ENCODE results near the gene FREY1.
A peak's percentile ranks its signal among the peaks of the same experiment; 100 is the strongest.

FREY1 gene

DNA sequence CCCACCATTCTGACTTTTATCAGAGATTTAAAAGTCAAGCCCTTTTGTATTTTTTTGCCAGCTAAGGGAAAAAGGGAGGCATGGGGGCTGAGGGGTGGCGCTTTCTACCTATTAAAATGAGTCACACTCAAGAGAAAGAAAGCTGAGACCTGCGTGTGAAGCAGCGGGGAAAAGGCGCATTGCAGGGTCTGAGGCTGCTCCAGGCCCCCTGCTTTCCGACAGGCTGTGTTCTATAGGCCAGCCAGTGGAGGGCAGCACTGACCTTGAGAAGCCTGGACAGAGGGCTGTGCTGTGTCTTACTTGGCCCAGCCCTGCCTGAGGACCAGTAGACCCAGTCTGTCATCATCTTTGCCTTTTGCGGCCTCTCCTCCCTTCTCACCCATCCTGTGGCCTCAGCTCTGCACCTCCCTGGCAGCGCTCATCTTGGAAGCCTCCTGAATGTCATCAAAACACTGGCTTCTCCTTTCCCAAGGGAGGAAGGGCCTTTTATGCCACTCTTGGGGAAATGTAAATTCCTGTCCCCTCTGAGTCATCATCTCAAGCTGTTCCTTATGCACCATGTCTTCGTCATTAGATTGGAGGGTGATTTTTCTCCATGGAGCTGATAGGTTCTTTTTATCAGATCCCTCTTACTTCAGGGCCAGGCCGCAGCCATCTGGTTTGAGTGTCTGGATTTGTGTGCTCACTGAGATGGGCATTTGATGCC is 34.3 kb downstream of the FREY1 start:
- DNase-seq (ENCODE audit: low spot score) = peak; percentile 66
- in situ Hi-C loops (cut with MboI; ENCODE audit: low sequenced_read_pairs, unreplicated experiment) = no loop called here
- TF ChIP-seq, protein P1, sequence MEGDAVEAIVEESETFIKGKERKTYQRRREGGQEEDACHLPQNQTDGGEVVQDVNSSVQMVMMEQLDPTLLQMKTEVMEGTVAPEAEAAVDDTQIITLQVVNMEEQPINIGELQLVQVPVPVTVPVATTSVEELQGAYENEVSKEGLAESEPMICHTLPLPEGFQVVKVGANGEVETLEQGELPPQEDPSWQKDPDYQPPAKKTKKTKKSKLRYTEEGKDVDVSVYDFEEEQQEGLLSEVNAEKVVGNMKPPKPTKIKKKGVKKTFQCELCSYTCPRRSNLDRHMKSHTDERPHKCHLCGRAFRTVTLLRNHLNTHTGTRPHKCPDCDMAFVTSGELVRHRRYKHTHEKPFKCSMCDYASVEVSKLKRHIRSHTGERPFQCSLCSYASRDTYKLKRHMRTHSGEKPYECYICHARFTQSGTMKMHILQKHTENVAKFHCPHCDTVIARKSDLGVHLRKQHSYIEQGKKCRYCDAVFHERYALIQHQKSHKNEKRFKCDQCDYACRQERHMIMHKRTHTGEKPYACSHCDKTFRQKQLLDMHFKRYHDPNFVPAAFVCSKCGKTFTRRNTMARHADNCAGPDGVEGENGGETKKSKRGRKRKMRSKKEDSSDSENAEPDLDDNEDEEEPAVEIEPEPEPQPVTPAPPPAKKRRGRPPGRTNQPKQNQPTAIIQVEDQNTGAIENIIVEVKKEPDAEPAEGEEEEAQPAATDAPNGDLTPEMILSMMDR (IDR thresholded peaks at IDR 0.05; ENCODE audit: borderline replicate concordance, control extremely low read depth, extremely low read depth, insufficient read depth, missing control alignments) = peak; percentile 58

DNA sequence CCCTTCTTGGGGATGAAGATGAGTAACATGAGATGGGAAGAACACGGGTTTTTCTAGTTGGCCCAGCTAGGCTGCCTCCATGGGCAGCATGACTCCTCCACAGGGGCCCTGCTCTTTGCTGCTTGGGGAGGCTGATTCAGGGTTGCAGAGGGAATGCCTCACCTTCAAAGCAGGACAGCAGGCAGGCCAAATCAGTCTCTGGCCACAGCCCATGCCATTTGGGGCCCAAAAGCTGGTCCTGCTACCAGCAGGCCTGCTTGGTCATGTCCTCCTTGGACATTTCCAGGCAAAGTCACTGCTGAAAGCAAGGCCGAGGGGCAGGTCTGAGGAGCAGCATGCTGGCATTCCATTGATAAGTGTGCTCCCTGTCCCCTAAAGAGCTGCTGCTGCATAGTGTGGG is 35.4 kb downstream of the FREY1 start:
- no peak for DNase-seq (ENCODE audit: low spot score)
- in situ Hi-C loops (cut with MboI; ENCODE audit: low sequenced_read_pairs, unreplicated experiment) = no loop called here
- TF ChIP-seq, protein P1 (IDR thresholded peaks at IDR 0.05; ENCODE audit: borderline replicate concordance, control extremely low read depth, extremely low read depth, insufficient read depth, missing control alignments) = no peak

DNA sequence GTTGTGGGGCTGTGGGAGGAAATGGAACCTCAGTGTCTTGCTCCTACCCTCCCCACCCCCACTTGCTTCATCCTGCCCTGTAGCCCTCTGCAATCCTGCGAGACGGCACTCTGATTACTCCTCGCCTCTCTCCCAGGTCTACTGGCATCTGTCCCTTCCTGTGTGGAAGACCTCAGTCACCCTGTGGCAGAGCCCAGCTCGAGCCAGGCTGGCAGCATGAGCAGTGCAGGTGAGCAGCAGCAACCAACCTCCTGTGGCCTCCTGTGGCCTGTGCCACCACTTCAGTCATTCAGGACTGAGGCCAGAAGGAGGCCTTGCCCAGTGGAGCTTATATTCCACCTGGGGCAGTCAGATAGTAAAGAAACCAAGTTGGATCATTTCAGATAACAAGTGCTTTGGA is 36.4 kb downstream of the FREY1 start:
- in situ Hi-C loops (cut with MboI; ENCODE audit: low sequenced_read_pairs, unreplicated experiment) = no loop called here
- TF ChIP-seq, protein P1 (IDR thresholded peaks at IDR 0.05; ENCODE audit: borderline replicate concordance, control extremely low read depth, extremely low read depth, insufficient read depth, missing control alignments) = no peak
- DNase-seq (ENCODE audit: low spot score) = no peak

DNA sequence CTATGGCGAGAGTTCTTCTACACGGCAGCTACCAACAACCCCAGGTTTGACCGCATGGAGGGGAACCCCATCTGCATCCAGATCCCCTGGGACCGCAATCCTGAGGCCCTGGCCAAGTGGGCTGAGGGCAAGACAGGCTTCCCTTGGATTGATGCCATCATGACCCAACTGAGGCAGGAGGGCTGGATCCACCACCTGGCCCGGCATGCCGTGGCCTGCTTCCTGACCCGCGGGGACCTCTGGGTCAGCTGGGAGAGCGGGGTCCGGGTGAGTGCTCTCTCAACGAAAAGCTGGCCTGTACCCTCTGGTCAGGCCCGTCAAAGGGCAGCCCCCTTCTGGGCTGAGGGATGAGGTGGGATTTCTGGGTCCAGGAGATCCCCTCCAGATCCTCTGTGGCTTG is 37.5 kb downstream of the FREY1 start:
- in situ Hi-C loops (cut with MboI; ENCODE audit: low sequenced_read_pairs, unreplicated experiment) = no loop called here
- TF ChIP-seq, protein P1 (IDR thresholded peaks at IDR 0.05; ENCODE audit: borderline replicate concordance, control extremely low read depth, extremely low read depth, insufficient read depth, missing control alignments) = no peak
- no peak for DNase-seq (ENCODE audit: low spot score)

DNA sequence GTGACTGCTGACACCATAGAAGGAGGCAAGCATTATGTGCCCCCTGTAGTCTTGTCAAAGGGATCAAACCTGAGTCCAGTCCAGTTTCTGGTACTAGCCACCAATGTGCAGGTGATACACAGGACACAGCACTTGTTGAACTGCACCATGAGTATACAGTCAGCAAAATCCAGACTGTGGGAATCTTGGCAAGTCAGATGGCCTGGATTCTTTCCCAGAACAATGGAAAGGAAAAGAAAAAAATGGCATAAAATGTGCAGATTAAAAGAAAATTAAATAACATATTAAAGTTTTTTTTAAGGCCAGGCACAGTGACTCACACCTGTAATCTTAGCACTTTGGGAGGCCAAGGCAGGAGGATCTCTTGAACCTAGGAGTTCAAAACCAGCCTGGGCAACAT is 43.0 kb downstream of the FREY1 start:
- in situ Hi-C loops (cut with MboI; ENCODE audit: low sequenced_read_pairs, unreplicated experiment) = no loop called here
- no peak for DNase-seq (ENCODE audit: low spot score)
- TF ChIP-seq, protein P1 (IDR thresholded peaks at IDR 0.05; ENCODE audit: borderline replicate concordance, control extremely low read depth, extremely low read depth, insufficient read depth, missing control alignments) = no peak

DNA sequence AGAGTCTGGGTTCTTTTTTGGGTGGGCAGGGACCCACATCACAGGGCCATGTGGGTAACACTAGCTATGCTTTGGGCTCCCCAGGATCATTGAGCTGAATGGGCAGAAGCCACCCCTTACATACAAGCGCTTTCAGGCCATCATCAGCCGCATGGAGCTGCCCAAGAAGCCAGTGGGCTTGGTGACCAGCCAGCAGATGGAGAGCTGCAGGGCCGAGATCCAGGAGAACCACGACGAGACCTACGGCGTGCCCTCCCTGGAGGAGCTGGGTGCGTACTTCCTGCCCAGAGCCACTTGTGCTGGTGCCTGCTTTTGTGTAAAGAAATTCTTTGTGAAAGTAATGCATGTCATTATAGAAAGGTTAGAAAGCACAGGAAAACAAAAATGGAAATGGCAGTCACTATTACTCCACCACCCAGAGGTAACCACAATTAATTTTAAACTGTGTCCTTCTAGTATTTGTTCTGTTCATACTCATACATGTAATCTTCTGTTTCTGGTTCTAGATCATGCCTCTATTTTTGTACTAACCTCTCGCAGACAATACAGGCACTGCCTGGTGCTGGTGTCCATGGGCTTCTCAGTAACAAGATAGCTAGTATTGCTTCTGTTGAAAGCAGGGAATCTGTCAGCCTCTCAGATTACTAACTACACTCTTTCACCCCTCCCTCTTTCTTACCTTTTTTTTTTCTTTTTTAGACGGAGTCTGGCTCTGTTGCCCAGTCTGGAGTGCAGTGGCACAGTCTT is 46.1 kb downstream of the FREY1 start:
- DNase-seq (ENCODE audit: low spot score) = no peak
- TF ChIP-seq, protein P1 (IDR thresholded peaks at IDR 0.05; ENCODE audit: borderline replicate concordance, control extremely low read depth, extremely low read depth, insufficient read depth, missing control alignments) = no peak
- in situ Hi-C loops (cut with MboI; ENCODE audit: low sequenced_read_pairs, unreplicated experiment) = no loop called here

Data from GM13976 (cell line).